SK-N-SH (cell line): ENCODE results near the gene APBB1IP. TPM values are rescaled to one million over a fixed set of nuclear protein-coding genes. Genes with fewer than 3 reads are reported as not detected.

Experiments
- CTCF ChIA-PET: fragments of 300-600, 350-600 bp; formaldehyde crosslinking; extraction: SDS; loops from one replicate; lab custom pipeline; 2021; lab: Yijun Ruan, JAX
- POLR2A ChIA-PET: fragments of 350-600 bp; sonication (Branson Sonifier 250); formaldehyde crosslinking; extraction: SDS; loops from one replicate; lab custom pipeline; 2020; ENCODE audit warnings: antibody characterized with exemption, inconsistent platforms; lab: Yijun Ruan, JAX
- DNase-seq: peaks from one replicate; pipeline ENCODE4 v3.0.0; 2012
- H2AFZ ChIP-seq: fragments of 200-600 bp; sonication (generic); 2 replicates; pipeline ENCODE4 v1.8.1; 2016; ENCODE audit warnings: antibody characterized with exemption, mild to moderate bottlenecking, low read depth
- H3F3A ChIP-seq: fragments of 200-600 bp; sonication (generic); replicated peaks from 2 replicates; pipeline ENCODE3; 2016; ENCODE audit warnings: antibody characterized with exemption, mild to moderate bottlenecking; ENCODE audit not compliant: insufficient read depth
- H3K27ac ChIP-seq, 2 experiments: fragments of 200-500 bp in 1 of 2; fragments of 200-600 bp in 1 of 2; sonication (Bioruptor generic) in 1 of 2; sonication (generic), shearing (Covaris generic) in 1 of 2; 2 replicates each; pipeline versions ENCODE4 v1.5.1 to v1.6.1; 2014 to 2016; ENCODE audit warnings: low read depth in 2 of 2, inconsistent platforms in 1 of 2, low read length in 1 of 2, mild to moderate bottlenecking in 1 of 2, mixed read lengths in 1 of 2
- H3K27me3 ChIP-seq: fragments of 200-600 bp; sonication (generic), shearing (Covaris generic); 2 replicates; pipeline ENCODE4 v1.6.1; 2016; ENCODE audit warnings: mixed run types; ENCODE audit not compliant: insufficient read depth
- H3K36me3 ChIP-seq, 2 experiments: fragments of 200-500 bp in 1 of 2; fragments of 200-600 bp in 1 of 2; sonication (Bioruptor generic) in 1 of 2; sonication (generic) in 1 of 2; replicated peaks in 1 of 2; 2 replicates each; pipeline versions ENCODE3 to v1.5.1; 2014 to 2016; ENCODE audit warnings: low read length in 1 of 2, mild to moderate bottlenecking in 1 of 2; ENCODE audit not compliant: insufficient read depth in 2 of 2, control insufficient read depth in 1 of 2
- H3K4me1 ChIP-seq, 2 experiments: fragments of 200-500 bp in 1 of 2; fragments of 200-600 bp in 1 of 2; sonication (Bioruptor generic) in 1 of 2; sonication (generic), shearing (Covaris generic) in 1 of 2; 2 replicates each; pipeline versions ENCODE4 v1.5.1 to v1.6.1; 2014 to 2016; ENCODE audit warnings: low read depth in 1 of 2, low read length in 1 of 2, mixed run types in 1 of 2; ENCODE audit not compliant: insufficient read depth in 2 of 2, control insufficient read depth in 1 of 2
- H3K4me2 ChIP-seq: fragments of 200-600 bp; sonication (generic), shearing (Covaris generic); 2 replicates; pipeline ENCODE4 v1.6.1; 2017; ENCODE audit warnings: mixed run types
- H3K4me3 ChIP-seq, 2 experiments: fragments of 200-500 bp in 1 of 2; fragments of 200-600 bp in 1 of 2; sonication (Bioruptor generic) in 1 of 2; sonication (generic), shearing (Covaris generic) in 1 of 2; 2 replicates each; pipeline versions ENCODE4 v1.5.1 to v1.8.1; 2014 to 2016; ENCODE audit warnings: low read depth in 2 of 2, inconsistent platforms in 1 of 2, low read length in 1 of 2, mild to moderate bottlenecking in 1 of 2, mixed read lengths in 1 of 2, moderate library complexity in 1 of 2
- H3K79me2 ChIP-seq: fragments of 200-600 bp; sonication (generic); 2 replicates; pipeline ENCODE4 v1.8.1; 2017; ENCODE audit warnings: mild to moderate bottlenecking; ENCODE audit not compliant: insufficient read depth
- H3K9ac ChIP-seq: fragments of 200-600 bp; sonication (generic); 2 replicates; pipeline ENCODE4 v1.6.1; 2017; ENCODE audit warnings: mixed run types
- H3K9me2 ChIP-seq: fragments of 200-600 bp; sonication (generic); 2 replicates; pipeline ENCODE4 v1.6.1; 2017; ENCODE audit warnings: mixed run types
- H3K9me3 ChIP-seq: fragments of 200-600 bp; sonication (generic); 2 replicates; pipeline ENCODE4 v1.6.1; 2017; ENCODE audit warnings: mixed run types, mild to moderate bottlenecking, moderate library complexity
- H4K20me1 ChIP-seq: fragments of 200-600 bp; sonication (generic); 2 replicates; pipeline ENCODE4 v1.6.1; 2017; ENCODE audit warnings: mild to moderate bottlenecking, mixed run types; ENCODE audit not compliant: insufficient read depth
- CHD2 ChIP-seq: fragments of 150-350 bp; IDR thresholded peaks from 2 replicates; pipeline ENCODE4 v1.6.1; 2018; ENCODE audit warnings: low read length; ENCODE audit not compliant: partially characterized antibody
- FOXJ3 ChIP-seq: sonication (generic); formaldehyde crosslinking; IDR thresholded peaks from 2 replicates; pipeline ENCODE4 v1.5.1; 2020; ENCODE audit warnings: mild to moderate bottlenecking, missing genetic modification reagents
- FOXM1 ChIP-seq: IDR thresholded peaks from 2 replicates; pipeline ENCODE4 v1.4.0; 2012; ENCODE audit warnings: low read depth, mild to moderate bottlenecking
- GABPA ChIP-seq: IDR thresholded peaks from 2 replicates; pipeline ENCODE4 v1.4.0; 2012; ENCODE audit warnings: low read depth, mild to moderate bottlenecking
- GATA2 ChIP-seq: sonication (generic); formaldehyde crosslinking; IDR thresholded peaks from 2 replicates; pipeline ENCODE4 v1.5.0; 2020; ENCODE audit warnings: mild to moderate bottlenecking, missing genetic modification reagents
- JUND ChIP-seq: IDR thresholded peaks from 2 replicates; pipeline ENCODE4 v1.4.0; 2012
- NFIC ChIP-seq: IDR thresholded peaks from 2 replicates; pipeline ENCODE4 v1.4.0; 2012; ENCODE audit warnings: borderline replicate concordance
- POLR2AphosphoS5 ChIP-seq: IDR thresholded peaks from 2 replicates; pipeline ENCODE4 v1.6.1; 2012; ENCODE audit warnings: low read depth, low read length
- RAD21 ChIP-seq: IDR thresholded peaks from 2 replicates; pipeline ENCODE4 v1.6.1; 2012; ENCODE audit warnings: mild to moderate bottlenecking, low read length
- RXRA ChIP-seq: IDR thresholded peaks from 2 replicates; pipeline ENCODE4 v1.4.0; 2012; ENCODE audit warnings: low read depth, mild to moderate bottlenecking, borderline replicate concordance
- YY1 ChIP-seq: IDR thresholded peaks from 2 replicates; pipeline ENCODE4 v1.4.0; 2012; ENCODE audit warnings: low read depth, mild to moderate bottlenecking
- WGBS: methylation state at CpG from one replicate; pipeline ENCODE4 v1.1.6; 2017; ENCODE audit warnings: low lambda C conversion rate; 5-methylcytosine and 5-hydroxymethylcytosine counted together
- polyA plus RNA-seq, 3 experiments: library from polyadenylated mRNA; depleted of rRNA; stranded (reverse); fragments of >200 nt; gene quantifications; 2 replicates each; pipeline ENCODE4 v1.2.3, GENCODE V29; 2012
- TF ChIP-seq, protein P1 (sequence below): IDR thresholded peaks from 2 replicates; pipeline ENCODE4; 2012
- TF ChIP-seq, protein P2 (sequence below): IDR thresholded peaks from 2 replicates; pipeline ENCODE4 v1.6.1; 2012; ENCODE audit warnings: mild to moderate bottlenecking, low read depth, low read length, moderate library complexity
- TF ChIP-seq, protein P3 (sequence below): IDR thresholded peaks from 2 replicates; pipeline ENCODE4 v1.4.0; 2012; ENCODE audit warnings: low read depth, borderline replicate concordance
- TF ChIP-seq, protein P4 (sequence below): fragments of 200-600 bp; sonication (generic); IDR thresholded peaks from 2 replicates; pipeline ENCODE4 v1.6.1; 2017; ENCODE audit warnings: antibody characterized with exemption, mild to moderate bottlenecking, moderate library complexity
- TF ChIP-seq, protein P5 (sequence below): IDR thresholded peaks from 2 replicates; pipeline ENCODE4 v1.4.0; 2012; ENCODE audit warnings: low read depth
- TF ChIP-seq, protein P6 (sequence below): fragments of 150-350 bp; IDR thresholded peaks from 2 replicates; pipeline ENCODE4 v1.6.1; 2016; ENCODE audit warnings: mild to moderate bottlenecking, low read depth, low read length

APBB1IP gene
- polyA plus RNA-seq, 1 of the 3 experiments (the other 2 are of a cell fraction), result not detected

DNA sequence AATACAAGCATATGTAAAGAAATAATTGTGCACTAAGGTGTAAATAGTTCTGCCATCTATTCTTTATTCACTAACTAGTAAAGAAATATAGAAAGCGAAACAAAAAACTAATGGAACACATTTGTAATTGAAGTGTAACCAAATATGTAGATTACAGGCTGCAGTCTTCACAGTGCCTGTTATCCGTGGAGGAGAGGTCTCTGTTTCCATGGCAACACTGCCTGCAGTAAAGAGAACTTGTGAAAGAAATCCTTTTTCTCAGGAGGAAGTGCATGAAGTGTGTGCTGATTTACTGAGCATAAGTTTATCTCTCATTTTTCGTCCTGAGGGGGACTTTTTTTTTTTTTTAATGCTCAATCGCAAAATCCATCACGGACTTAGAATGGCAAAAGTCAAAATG lies 102.5 kb downstream of the APBB1IP start (continued):
- TF ChIP-seq POLR2AphosphoS5 (no peak), CHD2 (no peak), JUND (no peak)
- TF ChIP-seq, protein P1, sequence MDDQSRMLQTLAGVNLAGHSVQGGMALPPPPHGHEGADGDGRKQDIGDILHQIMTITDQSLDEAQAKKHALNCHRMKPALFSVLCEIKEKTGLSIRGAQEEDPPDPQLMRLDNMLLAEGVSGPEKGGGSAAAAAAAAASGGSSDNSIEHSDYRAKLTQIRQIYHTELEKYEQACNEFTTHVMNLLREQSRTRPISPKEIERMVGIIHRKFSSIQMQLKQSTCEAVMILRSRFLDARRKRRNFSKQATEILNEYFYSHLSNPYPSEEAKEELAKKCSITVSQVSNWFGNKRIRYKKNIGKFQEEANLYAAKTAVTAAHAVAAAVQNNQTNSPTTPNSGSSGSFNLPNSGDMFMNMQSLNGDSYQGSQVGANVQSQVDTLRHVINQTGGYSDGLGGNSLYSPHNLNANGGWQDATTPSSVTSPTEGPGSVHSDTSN, result no peak

DNA sequence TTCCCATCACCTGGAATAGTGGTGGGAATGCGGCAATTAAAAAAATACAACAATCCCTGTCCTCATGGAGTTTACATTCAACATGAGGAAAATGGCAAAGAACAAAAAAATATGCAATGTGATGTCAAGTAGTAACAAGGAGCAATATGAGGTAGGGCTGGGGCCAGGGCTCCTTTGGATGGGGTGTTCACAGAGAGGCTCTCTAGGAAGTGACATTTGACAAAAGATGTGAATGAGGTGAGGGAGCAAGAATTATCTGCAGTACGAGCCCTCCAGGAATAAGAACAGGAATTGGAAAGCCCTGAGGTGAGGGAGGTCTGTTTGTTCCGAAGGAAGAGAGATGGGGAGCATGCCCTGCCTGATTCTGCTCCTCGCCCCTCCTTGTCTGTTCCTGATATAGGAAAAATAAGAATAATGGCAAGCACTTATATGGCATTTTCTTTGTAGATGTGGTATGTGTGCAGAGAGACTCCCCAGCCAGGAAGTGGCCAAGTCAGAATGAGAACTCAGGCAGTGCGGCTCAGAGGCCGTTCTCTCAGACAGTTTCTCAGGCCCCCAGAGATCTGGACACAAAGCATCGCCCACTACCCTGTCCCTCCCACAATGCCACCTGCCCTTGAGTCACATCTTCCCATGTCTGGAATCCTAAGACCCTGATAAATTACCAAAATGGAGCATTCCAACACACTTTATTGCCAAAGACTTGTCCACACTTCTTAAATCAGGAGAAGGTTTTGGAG lies 105.6 kb downstream of the APBB1IP start:
- WGBS, result 14% methylated on average over 7 of the region's 7 CpGs
- Histone ChIP-seq H2AFZ (no peak overlapping the region), H3K36me3 (no peaks in the 10 kb centered on the region), H4K20me1 (no peaks in the 10 kb centered on the region), H3K4me2 (no peak overlapping the region), H3K79me2 (no peaks in the 10 kb centered on the region), H3K4me3 (no peak overlapping the region), H3K4me1 (no peaks in the 10 kb centered on the region), H3K9me2 (no peaks in the 10 kb centered on the region), H3K9ac (no peak overlapping the region), H3K9me3 (no peaks in the 10 kb centered on the region), H3K27ac (no peak overlapping the region), H3F3A (no peaks in the 10 kb centered on the region), H3K27me3 (no peaks in the 10 kb centered on the region; the same call in 1 of the 2 replicates)
- no peak for DNase-seq
- TF ChIP-seq, protein P2, sequence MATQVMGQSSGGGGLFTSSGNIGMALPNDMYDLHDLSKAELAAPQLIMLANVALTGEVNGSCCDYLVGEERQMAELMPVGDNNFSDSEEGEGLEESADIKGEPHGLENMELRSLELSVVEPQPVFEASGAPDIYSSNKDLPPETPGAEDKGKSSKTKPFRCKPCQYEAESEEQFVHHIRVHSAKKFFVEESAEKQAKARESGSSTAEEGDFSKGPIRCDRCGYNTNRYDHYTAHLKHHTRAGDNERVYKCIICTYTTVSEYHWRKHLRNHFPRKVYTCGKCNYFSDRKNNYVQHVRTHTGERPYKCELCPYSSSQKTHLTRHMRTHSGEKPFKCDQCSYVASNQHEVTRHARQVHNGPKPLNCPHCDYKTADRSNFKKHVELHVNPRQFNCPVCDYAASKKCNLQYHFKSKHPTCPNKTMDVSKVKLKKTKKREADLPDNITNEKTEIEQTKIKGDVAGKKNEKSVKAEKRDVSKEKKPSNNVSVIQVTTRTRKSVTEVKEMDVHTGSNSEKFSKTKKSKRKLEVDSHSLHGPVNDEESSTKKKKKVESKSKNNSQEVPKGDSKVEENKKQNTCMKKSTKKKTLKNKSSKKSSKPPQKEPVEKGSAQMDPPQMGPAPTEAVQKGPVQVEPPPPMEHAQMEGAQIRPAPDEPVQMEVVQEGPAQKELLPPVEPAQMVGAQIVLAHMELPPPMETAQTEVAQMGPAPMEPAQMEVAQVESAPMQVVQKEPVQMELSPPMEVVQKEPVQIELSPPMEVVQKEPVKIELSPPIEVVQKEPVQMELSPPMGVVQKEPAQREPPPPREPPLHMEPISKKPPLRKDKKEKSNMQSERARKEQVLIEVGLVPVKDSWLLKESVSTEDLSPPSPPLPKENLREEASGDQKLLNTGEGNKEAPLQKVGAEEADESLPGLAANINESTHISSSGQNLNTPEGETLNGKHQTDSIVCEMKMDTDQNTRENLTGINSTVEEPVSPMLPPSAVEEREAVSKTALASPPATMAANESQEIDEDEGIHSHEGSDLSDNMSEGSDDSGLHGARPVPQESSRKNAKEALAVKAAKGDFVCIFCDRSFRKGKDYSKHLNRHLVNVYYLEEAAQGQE, result no peak
- TF ChIP-seq CHD2, result no peak
- no peak for TF ChIP-seq RAD21
- TF ChIP-seq YY1, result no peak
- TF ChIP-seq, protein P3, sequence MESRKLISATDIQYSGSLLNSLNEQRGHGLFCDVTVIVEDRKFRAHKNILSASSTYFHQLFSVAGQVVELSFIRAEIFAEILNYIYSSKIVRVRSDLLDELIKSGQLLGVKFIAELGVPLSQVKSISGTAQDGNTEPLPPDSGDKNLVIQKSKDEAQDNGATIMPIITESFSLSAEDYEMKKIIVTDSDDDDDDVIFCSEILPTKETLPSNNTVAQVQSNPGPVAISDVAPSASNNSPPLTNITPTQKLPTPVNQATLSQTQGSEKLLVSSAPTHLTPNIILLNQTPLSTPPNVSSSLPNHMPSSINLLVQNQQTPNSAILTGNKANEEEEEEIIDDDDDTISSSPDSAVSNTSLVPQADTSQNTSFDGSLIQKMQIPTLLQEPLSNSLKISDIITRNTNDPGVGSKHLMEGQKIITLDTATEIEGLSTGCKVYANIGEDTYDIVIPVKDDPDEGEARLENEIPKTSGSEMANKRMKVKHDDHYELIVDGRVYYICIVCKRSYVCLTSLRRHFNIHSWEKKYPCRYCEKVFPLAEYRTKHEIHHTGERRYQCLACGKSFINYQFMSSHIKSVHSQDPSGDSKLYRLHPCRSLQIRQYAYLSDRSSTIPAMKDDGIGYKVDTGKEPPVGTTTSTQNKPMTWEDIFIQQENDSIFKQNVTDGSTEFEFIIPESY, result no peak
- TF ChIP-seq, protein P4, sequence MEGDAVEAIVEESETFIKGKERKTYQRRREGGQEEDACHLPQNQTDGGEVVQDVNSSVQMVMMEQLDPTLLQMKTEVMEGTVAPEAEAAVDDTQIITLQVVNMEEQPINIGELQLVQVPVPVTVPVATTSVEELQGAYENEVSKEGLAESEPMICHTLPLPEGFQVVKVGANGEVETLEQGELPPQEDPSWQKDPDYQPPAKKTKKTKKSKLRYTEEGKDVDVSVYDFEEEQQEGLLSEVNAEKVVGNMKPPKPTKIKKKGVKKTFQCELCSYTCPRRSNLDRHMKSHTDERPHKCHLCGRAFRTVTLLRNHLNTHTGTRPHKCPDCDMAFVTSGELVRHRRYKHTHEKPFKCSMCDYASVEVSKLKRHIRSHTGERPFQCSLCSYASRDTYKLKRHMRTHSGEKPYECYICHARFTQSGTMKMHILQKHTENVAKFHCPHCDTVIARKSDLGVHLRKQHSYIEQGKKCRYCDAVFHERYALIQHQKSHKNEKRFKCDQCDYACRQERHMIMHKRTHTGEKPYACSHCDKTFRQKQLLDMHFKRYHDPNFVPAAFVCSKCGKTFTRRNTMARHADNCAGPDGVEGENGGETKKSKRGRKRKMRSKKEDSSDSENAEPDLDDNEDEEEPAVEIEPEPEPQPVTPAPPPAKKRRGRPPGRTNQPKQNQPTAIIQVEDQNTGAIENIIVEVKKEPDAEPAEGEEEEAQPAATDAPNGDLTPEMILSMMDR, result no peak
- no peak for TF ChIP-seq FOXJ3 (CRISPR knock-in tag)
- TF ChIP-seq, protein P5, sequence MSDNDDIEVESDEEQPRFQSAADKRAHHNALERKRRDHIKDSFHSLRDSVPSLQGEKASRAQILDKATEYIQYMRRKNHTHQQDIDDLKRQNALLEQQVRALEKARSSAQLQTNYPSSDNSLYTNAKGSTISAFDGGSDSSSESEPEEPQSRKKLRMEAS, result no peak
- TF ChIP-seq POLR2AphosphoS5, result no peak
- TF ChIP-seq, protein P6, sequence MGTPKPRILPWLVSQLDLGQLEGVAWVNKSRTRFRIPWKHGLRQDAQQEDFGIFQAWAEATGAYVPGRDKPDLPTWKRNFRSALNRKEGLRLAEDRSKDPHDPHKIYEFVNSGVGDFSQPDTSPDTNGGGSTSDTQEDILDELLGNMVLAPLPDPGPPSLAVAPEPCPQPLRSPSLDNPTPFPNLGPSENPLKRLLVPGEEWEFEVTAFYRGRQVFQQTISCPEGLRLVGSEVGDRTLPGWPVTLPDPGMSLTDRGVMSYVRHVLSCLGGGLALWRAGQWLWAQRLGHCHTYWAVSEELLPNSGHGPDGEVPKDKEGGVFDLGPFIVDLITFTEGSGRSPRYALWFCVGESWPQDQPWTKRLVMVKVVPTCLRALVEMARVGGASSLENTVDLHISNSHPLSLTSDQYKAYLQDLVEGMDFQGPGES, result no peak
- no peak for TF ChIP-seq GABPA
- no peak for TF ChIP-seq GATA2
- no peak for TF ChIP-seq RXRA
- no peak for TF ChIP-seq NFIC
- no peak for TF ChIP-seq FOXM1
- ChIA-PET CTCF (no interaction called here), POLR2A (no interaction called here)
